SK-N-SH (cell line): ENCODE results near the gene NYAP2. TPM values are rescaled to one million over a fixed set of nuclear protein-coding genes. Genes with fewer than 3 reads are reported as not detected.

ENCODE experiments used
- CTCF ChIA-PET: fragments of 300-600, 350-600 bp; formaldehyde crosslinking; extraction: SDS; loops from one replicate; lab custom pipeline; 2021; lab: Yijun Ruan, JAX
- POLR2A ChIA-PET: fragments of 350-600 bp; sonication (Branson Sonifier 250); formaldehyde crosslinking; extraction: SDS; loops from one replicate; lab custom pipeline; 2020; ENCODE audit warnings: antibody characterized with exemption, inconsistent platforms; lab: Yijun Ruan, JAX
- DNase-seq: peaks from one replicate; pipeline ENCODE4 v3.0.0; 2012
- H2AFZ ChIP-seq: fragments of 200-600 bp; sonication (generic); 2 replicates; pipeline ENCODE4 v1.8.1; 2016; ENCODE audit warnings: antibody characterized with exemption, mild to moderate bottlenecking, low read depth
- H3F3A ChIP-seq: fragments of 200-600 bp; sonication (generic); replicated peaks from 2 replicates; pipeline ENCODE3; 2016; ENCODE audit warnings: antibody characterized with exemption, mild to moderate bottlenecking; ENCODE audit not compliant: insufficient read depth
- H3K27ac ChIP-seq, 2 experiments: fragments of 200-500 bp in 1 of 2; fragments of 200-600 bp in 1 of 2; sonication (Bioruptor generic) in 1 of 2; sonication (generic), shearing (Covaris generic) in 1 of 2; 2 replicates each; pipeline versions ENCODE4 v1.5.1 to v1.6.1; 2014 to 2016; ENCODE audit warnings: low read depth in 2 of 2, inconsistent platforms in 1 of 2, low read length in 1 of 2, mild to moderate bottlenecking in 1 of 2, mixed read lengths in 1 of 2
- H3K27me3 ChIP-seq: fragments of 200-600 bp; sonication (generic), shearing (Covaris generic); 2 replicates; pipeline ENCODE4 v1.6.1; 2016; ENCODE audit warnings: mixed run types; ENCODE audit not compliant: insufficient read depth
- H3K36me3 ChIP-seq, 2 experiments: fragments of 200-500 bp in 1 of 2; fragments of 200-600 bp in 1 of 2; sonication (Bioruptor generic) in 1 of 2; sonication (generic) in 1 of 2; replicated peaks in 1 of 2; 2 replicates each; pipeline versions ENCODE3 to v1.5.1; 2014 to 2016; ENCODE audit warnings: low read length in 1 of 2, mild to moderate bottlenecking in 1 of 2; ENCODE audit not compliant: insufficient read depth in 2 of 2, control insufficient read depth in 1 of 2
- H3K4me1 ChIP-seq, 2 experiments: fragments of 200-500 bp in 1 of 2; fragments of 200-600 bp in 1 of 2; sonication (Bioruptor generic) in 1 of 2; sonication (generic), shearing (Covaris generic) in 1 of 2; 2 replicates each; pipeline versions ENCODE4 v1.5.1 to v1.6.1; 2014 to 2016; ENCODE audit warnings: low read depth in 1 of 2, low read length in 1 of 2, mixed run types in 1 of 2; ENCODE audit not compliant: insufficient read depth in 2 of 2, control insufficient read depth in 1 of 2
- H3K4me2 ChIP-seq: fragments of 200-600 bp; sonication (generic), shearing (Covaris generic); 2 replicates; pipeline ENCODE4 v1.6.1; 2017; ENCODE audit warnings: mixed run types
- H3K4me3 ChIP-seq, 2 experiments: fragments of 200-500 bp in 1 of 2; fragments of 200-600 bp in 1 of 2; sonication (Bioruptor generic) in 1 of 2; sonication (generic), shearing (Covaris generic) in 1 of 2; 2 replicates each; pipeline versions ENCODE4 v1.5.1 to v1.8.1; 2014 to 2016; ENCODE audit warnings: low read depth in 2 of 2, inconsistent platforms in 1 of 2, low read length in 1 of 2, mild to moderate bottlenecking in 1 of 2, mixed read lengths in 1 of 2, moderate library complexity in 1 of 2
- H3K79me2 ChIP-seq: fragments of 200-600 bp; sonication (generic); 2 replicates; pipeline ENCODE4 v1.8.1; 2017; ENCODE audit warnings: mild to moderate bottlenecking; ENCODE audit not compliant: insufficient read depth
- H3K9ac ChIP-seq: fragments of 200-600 bp; sonication (generic); 2 replicates; pipeline ENCODE4 v1.6.1; 2017; ENCODE audit warnings: mixed run types
- H3K9me2 ChIP-seq: fragments of 200-600 bp; sonication (generic); 2 replicates; pipeline ENCODE4 v1.6.1; 2017; ENCODE audit warnings: mixed run types
- H3K9me3 ChIP-seq: fragments of 200-600 bp; sonication (generic); 2 replicates; pipeline ENCODE4 v1.6.1; 2017; ENCODE audit warnings: mixed run types, mild to moderate bottlenecking, moderate library complexity
- H4K20me1 ChIP-seq: fragments of 200-600 bp; sonication (generic); 2 replicates; pipeline ENCODE4 v1.6.1; 2017; ENCODE audit warnings: mild to moderate bottlenecking, mixed run types; ENCODE audit not compliant: insufficient read depth
- ELF1 ChIP-seq: IDR thresholded peaks from 2 replicates; pipeline ENCODE4 v1.4.0; 2012
- EZH2phosphoT487 ChIP-seq: fragments of 200-600 bp; sonication (generic); IDR thresholded peaks from 2 replicates; pipeline ENCODE4 v1.6.1; 2017; ENCODE audit warnings: low read depth, mixed run types, mild to moderate bottlenecking, antibody characterized with exemption, moderate library complexity, borderline replicate concordance
- FOXM1 ChIP-seq: IDR thresholded peaks from 2 replicates; pipeline ENCODE4 v1.4.0; 2012; ENCODE audit warnings: low read depth, mild to moderate bottlenecking
- MAX ChIP-seq: IDR thresholded peaks from 2 replicates; pipeline ENCODE4 v1.4.0; 2012; ENCODE audit warnings: low read depth
- MEF2A ChIP-seq: IDR thresholded peaks from 2 replicates; pipeline ENCODE4 v1.4.0; 2012; ENCODE audit warnings: low read depth, borderline replicate concordance
- NFIC ChIP-seq: IDR thresholded peaks from 2 replicates; pipeline ENCODE4 v1.4.0; 2012; ENCODE audit warnings: borderline replicate concordance
- POLR2AphosphoS5 ChIP-seq: IDR thresholded peaks from 2 replicates; pipeline ENCODE4 v1.6.1; 2012; ENCODE audit warnings: low read depth, low read length
- RCOR1 ChIP-seq: fragments of 150-350 bp; IDR thresholded peaks from 2 replicates; pipeline ENCODE4 v1.6.1; 2017; ENCODE audit warnings: antibody characterized with exemption, low read length
- RXRA ChIP-seq: IDR thresholded peaks from 2 replicates; pipeline ENCODE4 v1.4.0; 2012; ENCODE audit warnings: low read depth, mild to moderate bottlenecking, borderline replicate concordance
- TCF12 ChIP-seq: IDR thresholded peaks from 2 replicates; pipeline ENCODE4 v1.4.0; 2012
- TEAD4 ChIP-seq: IDR thresholded peaks from 2 replicates; pipeline ENCODE4 v1.4.0; 2012; ENCODE audit warnings: mild to moderate bottlenecking, borderline replicate concordance; ENCODE audit not compliant: insufficient read depth
- USF2 ChIP-seq: fragments of 150-350 bp; IDR thresholded peaks from 2 replicates; pipeline ENCODE4 v1.6.1; 2017; ENCODE audit warnings: antibody characterized with exemption, low read length, low read depth, borderline replicate concordance
- WGBS: methylation state at CpG from one replicate; pipeline ENCODE4 v1.1.6; 2017; ENCODE audit warnings: low lambda C conversion rate; 5-methylcytosine and 5-hydroxymethylcytosine counted together
- polyA plus RNA-seq, 3 experiments: library from polyadenylated mRNA; depleted of rRNA; stranded (reverse); fragments of >200 nt; gene quantifications; 2 replicates each; pipeline ENCODE4 v1.2.3, GENCODE V29; 2012
- TF ChIP-seq, protein P1 (sequence below): IDR thresholded peaks from 2 replicates; pipeline ENCODE4 v1.4.0; 2012; ENCODE audit warnings: low read depth, borderline replicate concordance
- TF ChIP-seq, protein P2 (sequence below): fragments of 150-350 bp; IDR thresholded peaks from 2 replicates; pipeline ENCODE4 v1.6.1; 2016; ENCODE audit warnings: mild to moderate bottlenecking, low read depth, low read length

The NYAP2 gene
- polyA plus RNA-seq, 1 of the 3 experiments (the other 2 are of a cell fraction): not detected

GRCh38 chr2:225366731-225367130, 32.8 kb upstream of the NYAP2 start (continued):
- TF ChIP-seq, protein P1, sequence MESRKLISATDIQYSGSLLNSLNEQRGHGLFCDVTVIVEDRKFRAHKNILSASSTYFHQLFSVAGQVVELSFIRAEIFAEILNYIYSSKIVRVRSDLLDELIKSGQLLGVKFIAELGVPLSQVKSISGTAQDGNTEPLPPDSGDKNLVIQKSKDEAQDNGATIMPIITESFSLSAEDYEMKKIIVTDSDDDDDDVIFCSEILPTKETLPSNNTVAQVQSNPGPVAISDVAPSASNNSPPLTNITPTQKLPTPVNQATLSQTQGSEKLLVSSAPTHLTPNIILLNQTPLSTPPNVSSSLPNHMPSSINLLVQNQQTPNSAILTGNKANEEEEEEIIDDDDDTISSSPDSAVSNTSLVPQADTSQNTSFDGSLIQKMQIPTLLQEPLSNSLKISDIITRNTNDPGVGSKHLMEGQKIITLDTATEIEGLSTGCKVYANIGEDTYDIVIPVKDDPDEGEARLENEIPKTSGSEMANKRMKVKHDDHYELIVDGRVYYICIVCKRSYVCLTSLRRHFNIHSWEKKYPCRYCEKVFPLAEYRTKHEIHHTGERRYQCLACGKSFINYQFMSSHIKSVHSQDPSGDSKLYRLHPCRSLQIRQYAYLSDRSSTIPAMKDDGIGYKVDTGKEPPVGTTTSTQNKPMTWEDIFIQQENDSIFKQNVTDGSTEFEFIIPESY: no peak
- TF ChIP-seq USF2 (no peak), TEAD4 (no peak), RXRA (no peak), TCF12 (no peak)

DNA sequence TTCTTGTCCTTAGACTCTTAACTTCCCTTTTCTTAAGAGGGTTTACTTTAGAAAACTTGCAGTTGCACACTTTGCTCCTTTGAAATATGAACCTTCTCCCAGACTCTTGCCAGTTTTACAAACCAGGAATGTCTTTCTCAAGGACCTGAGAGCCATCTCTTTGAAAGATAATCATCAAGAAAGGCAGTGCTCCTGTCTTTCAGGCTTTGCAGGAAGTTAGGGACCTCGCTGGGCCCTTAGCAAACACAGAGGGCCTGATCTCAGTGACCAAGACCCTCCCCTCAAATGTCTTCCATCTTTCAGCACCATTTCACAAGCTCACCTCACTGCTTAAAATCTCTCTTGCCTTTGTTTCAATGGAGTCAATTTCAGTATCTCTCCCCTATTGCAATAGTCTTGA, 32.0 kb upstream of the NYAP2 start:
- no peak for DNase-seq
- Histone ChIP-seq H3K9ac (no peak overlapping the region), H3K4me3 (no peak overlapping the region), H3K36me3 (no peaks in the 10 kb centered on the region), H3K27me3 (no peaks in the 10 kb centered on the region), H4K20me1 (no peaks in the 10 kb centered on the region), H2AFZ (no peak overlapping the region), H3K9me3 (no peaks in the 10 kb centered on the region), H3K27ac (no peak overlapping the region), H3F3A (no peaks in the 10 kb centered on the region), H3K9me2 (no peaks in the 10 kb centered on the region), H3K79me2 (no peaks in the 10 kb centered on the region), H3K4me2 (no peak overlapping the region), H3K4me1 (no peaks in the 10 kb centered on the region)
- TF ChIP-seq NFIC (no peak), FOXM1 (no peak), MAX (no peak), USF2 (no peak), RXRA (no peak), RCOR1 (no peak), TEAD4 (no peak), EZH2phosphoT487 (no peak), POLR2AphosphoS5 (no peak), ELF1 (no peak), MEF2A (no peak)
- TF ChIP-seq, protein P2, sequence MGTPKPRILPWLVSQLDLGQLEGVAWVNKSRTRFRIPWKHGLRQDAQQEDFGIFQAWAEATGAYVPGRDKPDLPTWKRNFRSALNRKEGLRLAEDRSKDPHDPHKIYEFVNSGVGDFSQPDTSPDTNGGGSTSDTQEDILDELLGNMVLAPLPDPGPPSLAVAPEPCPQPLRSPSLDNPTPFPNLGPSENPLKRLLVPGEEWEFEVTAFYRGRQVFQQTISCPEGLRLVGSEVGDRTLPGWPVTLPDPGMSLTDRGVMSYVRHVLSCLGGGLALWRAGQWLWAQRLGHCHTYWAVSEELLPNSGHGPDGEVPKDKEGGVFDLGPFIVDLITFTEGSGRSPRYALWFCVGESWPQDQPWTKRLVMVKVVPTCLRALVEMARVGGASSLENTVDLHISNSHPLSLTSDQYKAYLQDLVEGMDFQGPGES: no peak
- ChIA-PET CTCF (no interaction called here), POLR2A (no interaction called here)
- WGBS: 17% methylated on average over 1 of the region's 1 CpG
